ENCODE results near the gene KLHL29.

DNA sequence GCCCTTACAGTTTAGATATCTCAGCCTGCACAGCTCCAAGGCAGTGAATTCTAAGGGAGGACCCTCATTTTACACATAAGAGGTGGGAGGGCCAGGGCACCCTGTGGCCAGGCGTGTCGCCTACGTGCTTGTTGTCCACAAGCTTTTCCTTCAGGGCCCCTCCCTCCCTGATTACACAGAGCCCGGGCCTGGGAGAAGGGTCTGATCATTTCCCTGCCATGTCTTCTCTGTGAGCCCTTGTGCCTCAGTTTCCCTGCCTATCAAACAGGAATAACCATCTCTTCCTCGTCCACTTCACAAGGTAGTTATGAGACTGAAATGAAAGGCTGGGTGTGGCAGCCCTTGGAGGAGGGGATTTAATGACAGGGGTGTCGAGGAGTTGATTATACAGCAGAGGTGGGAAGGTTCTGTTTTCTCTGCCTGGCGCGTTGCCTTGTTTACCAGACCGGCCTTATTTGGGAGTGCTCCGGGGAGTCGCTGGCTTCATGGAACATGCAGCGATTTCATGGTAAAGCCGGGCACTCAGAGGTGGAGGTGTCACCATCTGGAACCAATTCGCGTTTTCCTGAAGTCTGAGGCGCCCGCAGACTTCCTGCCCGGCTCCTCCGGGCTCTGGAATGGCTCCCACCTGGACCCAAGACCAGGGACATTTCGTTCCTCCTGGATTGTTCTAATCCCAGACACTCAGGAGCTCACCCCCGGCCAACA, 208.9 kb downstream of the KLHL29 start:
- TF ChIP-seq, protein P1, sequence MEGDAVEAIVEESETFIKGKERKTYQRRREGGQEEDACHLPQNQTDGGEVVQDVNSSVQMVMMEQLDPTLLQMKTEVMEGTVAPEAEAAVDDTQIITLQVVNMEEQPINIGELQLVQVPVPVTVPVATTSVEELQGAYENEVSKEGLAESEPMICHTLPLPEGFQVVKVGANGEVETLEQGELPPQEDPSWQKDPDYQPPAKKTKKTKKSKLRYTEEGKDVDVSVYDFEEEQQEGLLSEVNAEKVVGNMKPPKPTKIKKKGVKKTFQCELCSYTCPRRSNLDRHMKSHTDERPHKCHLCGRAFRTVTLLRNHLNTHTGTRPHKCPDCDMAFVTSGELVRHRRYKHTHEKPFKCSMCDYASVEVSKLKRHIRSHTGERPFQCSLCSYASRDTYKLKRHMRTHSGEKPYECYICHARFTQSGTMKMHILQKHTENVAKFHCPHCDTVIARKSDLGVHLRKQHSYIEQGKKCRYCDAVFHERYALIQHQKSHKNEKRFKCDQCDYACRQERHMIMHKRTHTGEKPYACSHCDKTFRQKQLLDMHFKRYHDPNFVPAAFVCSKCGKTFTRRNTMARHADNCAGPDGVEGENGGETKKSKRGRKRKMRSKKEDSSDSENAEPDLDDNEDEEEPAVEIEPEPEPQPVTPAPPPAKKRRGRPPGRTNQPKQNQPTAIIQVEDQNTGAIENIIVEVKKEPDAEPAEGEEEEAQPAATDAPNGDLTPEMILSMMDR (IDR thresholded peaks at IDR 0.05; ENCODE audit: low read depth, low read length, poor library complexity, severe bottlenecking): no peak
- no peak for TF ChIP-seq EZH2phosphoT487 (IDR thresholded peaks at IDR 0.05; ENCODE audit: borderline replicate concordance, low read length)
